ENCODE data around the gene DHCR7. TPM values are rescaled to one million over a fixed set of nuclear protein-coding genes. Genes with fewer than 3 reads are reported as not detected.
"Not testable (repeated sequence)": the region's sequence is repeated elsewhere in the genome, so short reads cannot be mapped to it uniquely, and the experiment has no call there.

DHCR7 gene
- total RNA-seq, 1 donor from 2014 or later: 9.9 TPM

DNA sequence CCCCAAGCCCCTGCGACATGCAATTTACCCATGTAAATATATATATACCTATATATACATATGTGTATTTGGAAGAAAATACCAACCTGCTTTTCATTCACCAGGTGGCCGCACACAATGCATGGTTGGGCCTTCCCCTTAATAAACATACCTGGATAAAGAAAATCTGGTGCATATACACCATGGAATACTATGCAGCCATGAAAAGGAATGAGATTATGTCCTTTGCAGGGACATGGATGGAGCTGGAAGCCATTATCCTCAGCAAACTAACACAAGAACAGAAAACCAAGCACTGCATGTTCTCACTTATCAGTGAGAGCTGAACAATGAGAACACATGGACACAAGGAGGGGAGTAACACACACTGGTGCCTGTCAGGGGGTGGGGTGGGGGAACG, 25.9 kb downstream of the DHCR7 start:
- not testable (repeated sequence) for H3K27me3 ChIP-seq (ENCODE audit: control insufficient read depth in 3 of 3, insufficient read depth in 3 of 3, low read length in 3 of 3); H3K4me3 ChIP-seq (ENCODE audit: low read length in 3 of 3); H3K36me3 ChIP-seq (ENCODE audit: control insufficient read depth in 3 of 3, insufficient read depth in 3 of 3, low read length in 3 of 3); H3K9ac ChIP-seq (ENCODE audit: low read depth in 1 of 3, low read length in 3 of 3); H3K27ac ChIP-seq (ENCODE audit: low read depth, low read length); H3K9me3 ChIP-seq (ENCODE audit: control insufficient read depth in 3 of 3, low read length in 3 of 3); H3K4me1 ChIP-seq (ENCODE audit: control insufficient read depth in 3 of 3, insufficient read depth in 3 of 3, low read length in 3 of 3)

DNA sequence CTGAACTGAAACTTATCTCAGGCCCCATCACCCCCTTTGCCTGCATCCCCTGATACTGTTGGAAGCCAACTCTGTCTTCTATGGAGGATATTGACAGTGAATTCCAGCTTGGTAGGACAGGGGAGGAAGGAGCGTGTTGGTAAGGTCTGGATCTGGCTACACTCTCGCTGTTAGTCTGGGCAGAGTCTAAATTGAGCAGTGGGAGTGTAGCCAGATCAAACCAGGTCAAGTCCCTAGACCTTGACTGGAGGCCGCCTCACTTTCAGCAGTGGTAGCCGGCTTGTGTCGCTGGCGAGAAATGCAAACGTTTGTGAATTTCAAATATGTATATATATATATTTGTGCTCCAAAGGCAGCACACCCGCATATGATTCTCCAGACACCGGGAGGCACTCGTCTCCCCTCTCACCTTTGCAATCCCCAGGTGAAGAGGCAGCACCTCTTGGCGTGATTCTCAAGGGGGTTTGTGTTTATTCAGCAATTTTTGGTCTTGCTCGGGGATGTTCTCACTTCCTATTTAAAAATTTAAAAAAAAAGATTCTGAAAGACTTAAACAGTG, 26.7 kb downstream of the DHCR7 start:
- no peaks in the 10 kb centered on the region for H3K36me3 ChIP-seq (ENCODE audit: control insufficient read depth in 3 of 3, insufficient read depth in 3 of 3, low read length in 3 of 3)
- no peak overlapping the region for H3K9ac ChIP-seq (ENCODE audit: low read depth in 1 of 3, low read length in 3 of 3)
- H3K4me3 ChIP-seq (ENCODE audit: low read length in 3 of 3): no peak overlapping the region
- no peaks in the 10 kb centered on the region for H3K9me3 ChIP-seq (ENCODE audit: control insufficient read depth in 3 of 3, low read length in 3 of 3)
- H3K27ac ChIP-seq (ENCODE audit: low read depth, low read length): no peak overlapping the region
- peaks cover 0 to 7% (median 3%) of the 10 kb centered on the region in 3 donors for H3K27me3 ChIP-seq (ENCODE audit: control insufficient read depth in 3 of 3, insufficient read depth in 3 of 3, low read length in 3 of 3)
- no peaks in the 10 kb centered on the region for H3K4me1 ChIP-seq (ENCODE audit: control insufficient read depth in 3 of 3, insufficient read depth in 3 of 3, low read length in 3 of 3)

DNA sequence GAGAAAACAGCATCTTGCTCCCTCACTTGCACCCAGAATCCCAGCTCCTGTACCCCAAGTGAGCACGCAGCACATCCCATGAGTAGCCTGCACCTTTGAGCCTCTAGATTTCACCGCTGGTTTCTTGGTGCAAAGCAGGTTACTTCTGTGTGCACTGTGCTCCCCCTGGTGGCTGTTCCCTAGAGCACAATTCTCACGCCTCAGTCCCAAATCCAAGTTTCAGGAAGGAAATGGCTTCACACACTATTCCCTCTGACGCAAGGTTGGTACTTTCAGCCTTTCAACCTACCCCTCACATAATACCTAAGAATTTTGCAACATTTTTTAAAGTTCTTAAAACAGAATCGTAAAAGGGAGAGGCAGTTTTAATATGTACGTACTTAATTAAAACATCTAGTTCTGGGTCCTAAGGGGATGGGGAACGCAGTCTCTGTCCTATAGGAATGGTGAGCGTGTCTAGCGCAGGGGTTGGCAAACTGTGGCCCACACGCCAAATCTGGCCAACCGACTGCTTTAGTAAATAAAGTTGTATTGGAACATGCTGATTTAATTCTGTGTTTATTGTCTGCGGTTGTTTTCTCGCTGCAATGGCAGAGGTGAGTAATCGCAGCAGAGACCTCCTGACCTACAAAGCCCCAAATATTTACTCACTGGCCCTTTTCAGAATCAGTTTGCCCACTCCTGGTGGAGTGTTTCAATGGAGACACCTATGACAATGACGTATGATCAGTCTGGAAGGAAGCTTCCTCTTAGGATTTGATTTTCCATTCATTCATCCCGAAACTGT, 27.5 kb downstream of the DHCR7 start:
- no peak overlapping the region for H3K9ac ChIP-seq (ENCODE audit: low read depth in 1 of 3, low read length in 3 of 3)
- no peaks in the 10 kb centered on the region for H3K4me1 ChIP-seq (ENCODE audit: control insufficient read depth in 3 of 3, insufficient read depth in 3 of 3, low read length in 3 of 3)
- no peaks in the 10 kb centered on the region for H3K9me3 ChIP-seq (ENCODE audit: control insufficient read depth in 3 of 3, low read length in 3 of 3)

DNA sequence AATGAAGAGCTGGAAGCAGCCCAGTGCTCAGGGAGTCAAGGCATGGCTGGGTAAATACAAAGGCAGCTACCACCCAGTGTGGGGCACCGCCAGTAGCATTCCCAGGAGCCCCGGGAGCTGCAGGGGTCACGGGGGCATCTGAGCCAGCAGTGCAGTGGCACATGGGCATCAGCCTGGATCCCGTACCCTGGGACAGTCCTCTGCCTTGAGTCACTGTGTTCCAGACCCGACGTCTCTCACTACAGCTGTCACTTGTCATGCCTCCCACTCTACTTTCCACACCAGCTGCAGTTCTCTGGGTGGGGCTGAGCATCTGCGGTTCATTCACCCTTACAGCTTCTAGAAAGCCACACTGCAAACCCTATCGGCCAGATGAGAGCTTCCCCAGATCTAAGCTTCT, 29.6 kb downstream of the DHCR7 start:
- Histone ChIP-seq H3K27ac (ENCODE audit: low read depth, low read length) (no peak overlapping the region), H3K27me3 (ENCODE audit: control insufficient read depth in 3 of 3, insufficient read depth in 3 of 3, low read length in 3 of 3) (peaks cover 0 to 4% (median 3%) of the 10 kb centered on the region in 3 donors), H3K36me3 (ENCODE audit: control insufficient read depth in 3 of 3, insufficient read depth in 3 of 3, low read length in 3 of 3) (no peaks in the 10 kb centered on the region), H3K9ac (ENCODE audit: low read depth in 1 of 3, low read length in 3 of 3) (no peak overlapping the region), H3K4me1 (ENCODE audit: control insufficient read depth in 3 of 3, insufficient read depth in 3 of 3, low read length in 3 of 3) (no peaks in the 10 kb centered on the region), H3K4me3 (ENCODE audit: low read length in 3 of 3) (no peak overlapping the region), H3K9me3 (ENCODE audit: control insufficient read depth in 3 of 3, low read length in 3 of 3) (no peaks in the 10 kb centered on the region)

More for the DNA sequence above, 27.5 kb downstream of the DHCR7 start:
- H3K27me3 ChIP-seq (ENCODE audit: control insufficient read depth in 3 of 3, insufficient read depth in 3 of 3, low read length in 3 of 3): peaks cover 0 to 7% (median 3%) of the 10 kb centered on the region in 3 donors
- no peaks in the 10 kb centered on the region for H3K36me3 ChIP-seq (ENCODE audit: control insufficient read depth in 3 of 3, insufficient read depth in 3 of 3, low read length in 3 of 3)
- no peak overlapping the region for H3K4me3 ChIP-seq (ENCODE audit: low read length in 3 of 3)
- H3K27ac ChIP-seq (ENCODE audit: low read depth, low read length): no peak overlapping the region

DNA sequence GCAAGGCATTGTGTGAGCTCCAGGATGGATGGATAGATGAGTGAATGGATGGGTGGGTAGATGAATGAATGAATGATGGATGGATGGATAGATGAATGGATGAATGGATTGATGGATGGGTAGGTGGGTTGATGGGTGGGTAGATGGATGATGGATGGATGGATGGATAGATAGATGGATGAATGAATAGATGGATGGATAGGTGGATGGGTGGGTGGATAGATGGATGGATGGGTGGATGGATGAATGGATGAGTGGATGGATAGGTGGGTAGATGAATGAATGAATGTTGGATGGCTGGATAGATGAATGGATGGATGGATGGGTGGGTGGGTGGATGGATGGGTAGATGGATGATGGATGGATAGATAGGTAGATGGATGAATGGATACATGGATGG, 33.5 kb downstream of the DHCR7 start:
- H3K27me3 ChIP-seq (ENCODE audit: control insufficient read depth in 3 of 3, insufficient read depth in 3 of 3, low read length in 3 of 3): peaks cover 0 to 4% (median 0%) of the 10 kb centered on the region in 3 donors
- H3K27ac ChIP-seq (ENCODE audit: low read depth, low read length): no peak overlapping the region

DNA sequence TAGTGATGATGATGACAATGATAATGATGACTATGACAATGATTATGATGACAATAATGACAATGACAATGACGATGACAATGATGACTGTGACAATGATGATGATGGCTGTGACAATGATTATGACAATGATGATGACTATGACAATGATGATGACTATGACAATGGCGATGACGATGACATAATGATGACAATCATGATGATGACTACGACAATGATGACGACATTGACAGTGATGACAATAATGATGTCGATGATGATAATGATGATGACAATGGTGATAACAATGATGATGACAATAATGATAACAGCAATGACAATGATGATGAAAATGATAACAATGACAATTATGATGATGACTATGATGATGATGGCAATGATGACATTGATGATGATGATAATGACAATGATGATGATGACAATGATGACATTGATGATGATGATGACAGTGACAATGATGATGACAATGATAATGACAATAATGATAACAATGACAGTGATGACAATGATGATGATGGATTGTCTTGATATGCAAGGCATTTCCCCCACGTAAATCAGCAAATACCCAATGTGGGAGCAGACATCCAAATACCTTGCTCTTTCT, 37.7 kb downstream of the DHCR7 start:
- Histone ChIP-seq H3K4me1 (ENCODE audit: control insufficient read depth in 3 of 3, insufficient read depth in 3 of 3, low read length in 3 of 3) (no peaks in the 10 kb centered on the region), H3K9me3 (ENCODE audit: control insufficient read depth in 3 of 3, low read length in 3 of 3) (no peaks in the 10 kb centered on the region), H3K4me3 (ENCODE audit: low read length in 3 of 3) (no peak overlapping the region)

More for the DNA sequence above, 33.5 kb downstream of the DHCR7 start:
- H3K9ac ChIP-seq (ENCODE audit: low read depth in 1 of 3, low read length in 3 of 3): no peak overlapping the region
- H3K36me3 ChIP-seq (ENCODE audit: control insufficient read depth in 3 of 3, insufficient read depth in 3 of 3, low read length in 3 of 3): no peaks in the 10 kb centered on the region
- no peak overlapping the region for H3K4me3 ChIP-seq (ENCODE audit: low read length in 3 of 3)
- H3K4me1 ChIP-seq (ENCODE audit: control insufficient read depth in 3 of 3, insufficient read depth in 3 of 3, low read length in 3 of 3): no peaks in the 10 kb centered on the region
- H3K9me3 ChIP-seq (ENCODE audit: control insufficient read depth in 3 of 3, low read length in 3 of 3): no peaks in the 10 kb centered on the region

DNA sequence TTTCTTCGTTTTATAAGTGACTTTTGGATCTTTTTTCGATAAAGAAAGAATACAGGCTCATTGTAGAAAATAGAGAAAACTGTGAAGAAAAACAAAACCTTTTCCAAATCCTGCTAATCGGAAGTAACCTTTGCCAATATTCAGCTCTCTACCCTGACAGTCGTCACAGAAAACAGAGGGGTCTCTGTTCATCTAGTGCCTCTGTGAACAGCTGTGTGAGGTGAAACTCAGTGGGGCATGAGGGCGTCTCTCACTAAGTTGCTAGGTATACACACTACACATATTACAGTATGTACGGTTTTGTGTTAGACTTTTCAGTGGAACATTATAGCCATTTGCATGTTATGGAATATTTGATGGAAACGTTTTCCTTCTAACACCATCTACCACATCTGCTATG, 39.4 kb downstream of the DHCR7 start:
- H3K9ac ChIP-seq (ENCODE audit: low read depth in 1 of 3, low read length in 3 of 3): no peak overlapping the region
- H3K27me3 ChIP-seq (ENCODE audit: control insufficient read depth in 3 of 3, insufficient read depth in 3 of 3, low read length in 3 of 3): peaks cover 4 to 12% (median 5%) of the 10 kb centered on the region in 3 donors
- no peak overlapping the region for H3K4me3 ChIP-seq (ENCODE audit: low read length in 3 of 3)
- H3K27ac ChIP-seq (ENCODE audit: low read depth, low read length): no peak overlapping the region
- no peaks in the 10 kb centered on the region for H3K9me3 ChIP-seq (ENCODE audit: control insufficient read depth in 3 of 3, low read length in 3 of 3)
- no peaks in the 10 kb centered on the region for H3K4me1 ChIP-seq (ENCODE audit: control insufficient read depth in 3 of 3, insufficient read depth in 3 of 3, low read length in 3 of 3)
- no peaks in the 10 kb centered on the region for H3K36me3 ChIP-seq (ENCODE audit: control insufficient read depth in 3 of 3, insufficient read depth in 3 of 3, low read length in 3 of 3)

More for the DNA sequence above, 37.7 kb downstream of the DHCR7 start:
- Histone ChIP-seq H3K27ac (ENCODE audit: low read depth, low read length) (no peak overlapping the region), H3K27me3 (ENCODE audit: control insufficient read depth in 3 of 3, insufficient read depth in 3 of 3, low read length in 3 of 3) (peaks cover 0 to 7% (median 4%) of the 10 kb centered on the region in 3 donors), H3K36me3 (ENCODE audit: control insufficient read depth in 3 of 3, insufficient read depth in 3 of 3, low read length in 3 of 3) (no peaks in the 10 kb centered on the region), H3K9ac (ENCODE audit: low read depth in 1 of 3, low read length in 3 of 3) (no peak overlapping the region)

DNA sequence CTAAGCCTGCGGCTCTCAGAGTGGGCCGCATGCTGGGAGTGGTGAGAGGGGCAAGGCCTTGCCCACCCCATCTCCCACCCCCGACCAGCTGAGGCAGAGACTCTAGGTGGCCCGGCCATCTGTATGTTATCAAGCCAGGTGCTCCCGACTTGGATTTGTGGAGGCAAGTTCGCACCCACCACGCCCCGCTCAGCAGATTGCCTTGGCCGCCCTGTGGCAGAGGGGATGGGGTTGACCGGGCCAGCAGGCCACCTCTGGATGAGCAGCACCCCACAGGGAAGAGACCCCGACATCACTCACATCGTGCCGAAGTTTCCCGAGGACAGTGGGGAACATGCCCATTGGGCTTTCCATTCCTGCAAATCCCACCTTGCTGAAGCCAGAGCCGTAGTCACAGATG, 40.8 kb downstream of the DHCR7 start:
- Histone ChIP-seq H3K9me3 (ENCODE audit: control insufficient read depth in 3 of 3, low read length in 3 of 3) (peaks cover 0 to 5% (median 0%) of the 10 kb centered on the region in 3 donors), H3K9ac (ENCODE audit: low read depth in 1 of 3, low read length in 3 of 3) (no peak overlapping the region), H3K4me1 (ENCODE audit: control insufficient read depth in 3 of 3, insufficient read depth in 3 of 3, low read length in 3 of 3) (no peaks in the 10 kb centered on the region), H3K4me3 (ENCODE audit: low read length in 3 of 3) (no peak overlapping the region), H3K27ac (ENCODE audit: low read depth, low read length) (no peak overlapping the region), H3K27me3 (ENCODE audit: control insufficient read depth in 3 of 3, insufficient read depth in 3 of 3, low read length in 3 of 3) (peaks cover 6 to 17% (median 7%) of the 10 kb centered on the region in 3 donors), H3K36me3 (ENCODE audit: control insufficient read depth in 3 of 3, insufficient read depth in 3 of 3, low read length in 3 of 3) (no peaks in the 10 kb centered on the region)

DNA sequence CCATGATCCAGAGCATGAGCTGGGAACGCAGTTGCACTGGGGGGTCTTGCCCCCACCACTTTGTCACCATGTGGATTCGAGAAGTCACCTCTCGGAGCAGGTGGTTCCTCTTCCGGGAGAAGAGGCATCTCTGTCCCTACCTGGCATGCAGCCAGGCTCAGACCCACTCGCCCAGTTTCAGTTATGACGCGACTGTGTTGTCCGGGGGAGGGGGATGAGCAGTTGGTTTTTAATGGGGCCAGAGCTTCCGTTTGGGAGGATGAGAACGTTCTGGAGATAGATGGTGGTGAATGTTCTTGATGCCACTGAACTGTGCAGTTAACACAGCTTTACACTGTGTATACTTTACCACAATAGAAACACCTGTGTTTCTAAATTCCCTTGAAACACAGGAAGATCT, 41.5 kb downstream of the DHCR7 start:
- Histone ChIP-seq H3K4me1 (ENCODE audit: control insufficient read depth in 3 of 3, insufficient read depth in 3 of 3, low read length in 3 of 3) (no peaks in the 10 kb centered on the region), H3K9ac (ENCODE audit: low read depth in 1 of 3, low read length in 3 of 3) (no peak overlapping the region), H3K27me3 (ENCODE audit: control insufficient read depth in 3 of 3, insufficient read depth in 3 of 3, low read length in 3 of 3) (peaks cover 6 to 17% (median 7%) of the 10 kb centered on the region in 3 donors), H3K9me3 (ENCODE audit: control insufficient read depth in 3 of 3, low read length in 3 of 3) (peaks cover 0 to 5% (median 0%) of the 10 kb centered on the region in 3 donors), H3K36me3 (ENCODE audit: control insufficient read depth in 3 of 3, insufficient read depth in 3 of 3, low read length in 3 of 3) (no peaks in the 10 kb centered on the region), H3K4me3 (ENCODE audit: low read length in 3 of 3) (no peak overlapping the region), H3K27ac (ENCODE audit: low read depth, low read length) (no peak overlapping the region)

DNA sequence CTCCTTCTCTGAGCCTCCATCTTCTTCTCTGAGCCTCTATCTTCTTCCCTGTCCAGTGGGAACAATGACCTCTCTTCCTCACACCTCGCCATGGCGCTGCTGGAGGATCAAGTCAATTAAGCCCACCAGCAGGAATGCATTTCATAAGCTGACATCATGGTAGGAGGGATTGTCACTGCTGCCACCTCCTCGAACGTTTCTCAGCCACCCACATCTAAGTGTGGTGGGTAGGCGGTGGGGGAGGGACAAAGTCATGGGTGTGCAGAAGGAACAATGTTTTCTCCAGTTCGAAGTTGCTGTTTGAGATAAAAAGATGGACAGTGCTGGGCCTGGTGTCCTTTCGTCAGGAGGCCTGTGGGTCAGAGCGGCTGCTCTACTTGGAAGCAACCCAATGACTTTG, 44.0 kb downstream of the DHCR7 start:
- Histone ChIP-seq H3K9ac (ENCODE audit: low read depth in 1 of 3, low read length in 3 of 3) (no peak overlapping the region), H3K36me3 (ENCODE audit: control insufficient read depth in 3 of 3, insufficient read depth in 3 of 3, low read length in 3 of 3) (no peaks in the 10 kb centered on the region), H3K4me3 (ENCODE audit: low read length in 3 of 3) (no peak overlapping the region), H3K27me3 (ENCODE audit: control insufficient read depth in 3 of 3, insufficient read depth in 3 of 3, low read length in 3 of 3) (peaks cover 6 to 17% (median 7%) of the 10 kb centered on the region in 3 donors), H3K27ac (ENCODE audit: low read depth, low read length) (no peak overlapping the region), H3K9me3 (ENCODE audit: control insufficient read depth in 3 of 3, low read length in 3 of 3) (peaks cover 0 to 5% (median 0%) of the 10 kb centered on the region in 3 donors), H3K4me1 (ENCODE audit: control insufficient read depth in 3 of 3, insufficient read depth in 3 of 3, low read length in 3 of 3) (no peaks in the 10 kb centered on the region)

Measured in skeletal muscle tissue (tissue), 4 donors.